ENCODE data around the gene FUT4.

DNA sequence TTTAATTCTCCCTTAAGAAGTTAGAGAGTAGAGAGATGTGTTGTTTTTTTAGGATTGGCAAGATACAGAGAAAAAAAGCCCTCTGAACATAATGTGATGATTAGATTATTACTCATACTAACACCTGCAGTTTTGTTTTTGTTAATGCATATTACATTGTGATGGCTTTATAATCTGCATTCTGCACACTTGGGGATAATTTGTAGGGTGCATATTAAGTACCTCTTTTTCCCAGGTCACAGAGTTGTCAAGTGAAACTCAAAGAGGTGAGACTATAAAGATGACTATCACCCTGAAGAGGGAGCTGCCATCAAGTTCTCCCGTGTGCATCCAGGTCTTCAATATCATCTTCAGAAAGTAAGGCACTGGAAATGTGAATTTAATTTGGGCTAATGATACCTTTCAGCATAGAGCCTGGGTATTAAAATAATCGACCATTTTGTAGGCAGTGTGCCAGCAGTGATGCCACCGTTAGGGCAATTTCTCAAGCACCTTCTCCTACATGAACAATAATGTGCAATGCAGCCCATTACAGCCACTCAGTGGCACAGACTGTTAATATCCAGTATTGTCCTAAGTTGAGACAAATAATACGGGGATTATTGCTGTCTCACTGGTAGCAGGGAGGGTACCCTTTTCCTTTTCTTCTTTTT is 39.6 kb downstream of the FUT4 start:
- TF ChIP-seq EZH2 (IDR thresholded peaks at IDR 0.05; ENCODE audit: insufficient read depth, poor library complexity, severe bottlenecking) (no peak), EZH2phosphoT487 (IDR thresholded peaks at IDR 0.05; ENCODE audit: insufficient read depth, low read depth) (no peak)
